ENCODE results near the gene TEX11.
"Not testable (repeated sequence)": the region's sequence is repeated elsewhere in the genome, so short reads cannot be mapped to it uniquely, and the experiment has no call there.

DNA sequence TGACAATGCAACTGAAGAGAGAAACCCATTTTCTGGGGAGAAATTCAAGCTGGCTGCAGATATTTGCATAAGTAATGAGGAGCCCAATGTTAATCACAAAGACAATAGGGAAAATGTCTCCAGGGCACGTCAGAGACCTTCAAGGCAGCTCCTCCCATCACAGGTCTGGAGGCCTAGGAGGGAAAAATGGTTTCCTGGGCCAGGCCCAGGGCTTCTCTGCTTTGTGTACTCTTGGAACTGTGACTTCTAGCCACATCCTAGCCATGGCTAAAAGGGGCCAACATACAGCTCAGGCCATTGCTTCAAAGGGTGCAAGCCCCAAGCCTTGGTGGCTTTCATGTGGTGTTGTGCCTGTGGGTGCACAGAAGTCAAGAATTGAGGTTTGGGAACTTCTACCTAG, 321.4 kb downstream of the TEX11 start:
- TF ChIP-seq, protein P1, sequence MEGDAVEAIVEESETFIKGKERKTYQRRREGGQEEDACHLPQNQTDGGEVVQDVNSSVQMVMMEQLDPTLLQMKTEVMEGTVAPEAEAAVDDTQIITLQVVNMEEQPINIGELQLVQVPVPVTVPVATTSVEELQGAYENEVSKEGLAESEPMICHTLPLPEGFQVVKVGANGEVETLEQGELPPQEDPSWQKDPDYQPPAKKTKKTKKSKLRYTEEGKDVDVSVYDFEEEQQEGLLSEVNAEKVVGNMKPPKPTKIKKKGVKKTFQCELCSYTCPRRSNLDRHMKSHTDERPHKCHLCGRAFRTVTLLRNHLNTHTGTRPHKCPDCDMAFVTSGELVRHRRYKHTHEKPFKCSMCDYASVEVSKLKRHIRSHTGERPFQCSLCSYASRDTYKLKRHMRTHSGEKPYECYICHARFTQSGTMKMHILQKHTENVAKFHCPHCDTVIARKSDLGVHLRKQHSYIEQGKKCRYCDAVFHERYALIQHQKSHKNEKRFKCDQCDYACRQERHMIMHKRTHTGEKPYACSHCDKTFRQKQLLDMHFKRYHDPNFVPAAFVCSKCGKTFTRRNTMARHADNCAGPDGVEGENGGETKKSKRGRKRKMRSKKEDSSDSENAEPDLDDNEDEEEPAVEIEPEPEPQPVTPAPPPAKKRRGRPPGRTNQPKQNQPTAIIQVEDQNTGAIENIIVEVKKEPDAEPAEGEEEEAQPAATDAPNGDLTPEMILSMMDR (conservative IDR thresholded peaks at IDR 0.05 in 1 of 2, IDR thresholded peaks at IDR 0.05 in 1 of 2; ENCODE audit: low read depth in 1 of 2, low read length in 2 of 2): not testable (repeated sequence)
- not testable (repeated sequence) for TF ChIP-seq EZH2 (IDR thresholded peaks at IDR 0.05; ENCODE audit: low read length, missing control alignments)
